Caki2 (cell line): ENCODE measurements around the gene ADAMTS16. TPM values are rescaled to one million over a fixed set of nuclear protein-coding genes. Genes with fewer than 3 reads are reported as not detected.
"Not testable (repeated sequence)": the region's sequence is repeated elsewhere in the genome, so short reads cannot be mapped to it uniquely, and the experiment has no call there.

ENCODE experiments used
- DNase-seq: peaks from one replicate; pipeline ENCODE4 v3.0.0-alpha.2; 2015; ENCODE audit warnings: low read depth
- in situ Hi-C: cut with HindIII; loops from 2 replicates; pipeline ENCODE4 v1.10.0; 2016; ENCODE audit warnings: low sequenced_read_pairs, low pct_unique_long_range_greater_than_20kb, mixed read lengths
- total RNA-seq: library from RNA; depleted of rRNA; stranded (reverse); fragments of >200 nt; shearing (Covaris generic); gene quantifications from 2 replicates; pipeline ENCODE4 v1.2.3, GENCODE V29; 2014; ENCODE audit warnings: low replicate concordance; rRNA removed

ADAMTS16 gene
- total RNA-seq = 13.8 and 15.6 TPM in 2 replicates

- in situ Hi-C loops = no loop called here
- no peak for DNase-seq
Observed at GRCh38 chr5:5139777-5140478, at the start of gene ADAMTS16. Gene ADAMTS16, plus strand, starts transcription at chr5:5140330. Its CDS starts 138 bp downstream, at chr5:5140468.

DNA sequence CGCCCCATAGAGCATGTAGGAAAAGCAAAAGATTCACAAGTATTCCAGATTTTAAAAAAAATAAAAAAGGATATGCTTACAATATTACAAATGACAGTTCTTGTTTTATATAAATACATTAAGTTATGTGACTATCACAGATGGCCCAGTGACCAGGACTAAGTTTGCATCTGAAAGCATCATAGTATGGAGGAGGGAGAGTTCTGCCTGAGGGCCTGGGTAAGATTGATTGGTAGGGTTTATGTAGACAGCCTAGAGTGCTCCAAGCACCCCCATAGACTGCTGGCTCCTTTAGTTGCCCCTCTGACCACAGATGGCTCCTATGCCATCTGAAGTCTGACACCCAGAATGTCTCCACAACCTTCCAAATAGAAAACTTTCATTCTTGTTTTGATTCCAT is 48.0 kb upstream of the ADAMTS16 start:
- in situ Hi-C loops = no loop called here
- no peak for DNase-seq

DNA sequence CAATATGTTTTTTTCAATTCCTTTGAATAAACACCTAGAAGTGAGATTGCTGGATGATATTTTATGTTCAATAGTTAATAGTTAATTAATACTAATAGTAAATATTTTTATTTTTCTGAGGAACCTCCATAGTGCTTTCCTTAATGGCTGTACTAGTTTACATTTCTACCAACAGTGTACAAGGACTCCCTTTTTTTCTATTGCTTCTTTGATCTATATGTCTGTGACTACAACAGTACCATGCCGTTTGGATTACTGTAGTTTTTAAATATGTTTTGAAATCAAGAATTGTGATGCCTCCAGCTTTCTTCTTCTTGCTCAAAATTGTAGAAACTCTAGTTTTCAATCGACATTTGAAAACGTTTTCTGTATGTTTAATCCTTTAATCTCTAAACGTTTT is 39.5 kb upstream of the ADAMTS16 start:
- in situ Hi-C loops = no loop called here
- DNase-seq = no peak

GRCh38 chr5:5101676-5102075 is 38.5 kb upstream of the ADAMTS16 start:
- in situ Hi-C loops = no loop called here
- no peak for DNase-seq

DNA sequence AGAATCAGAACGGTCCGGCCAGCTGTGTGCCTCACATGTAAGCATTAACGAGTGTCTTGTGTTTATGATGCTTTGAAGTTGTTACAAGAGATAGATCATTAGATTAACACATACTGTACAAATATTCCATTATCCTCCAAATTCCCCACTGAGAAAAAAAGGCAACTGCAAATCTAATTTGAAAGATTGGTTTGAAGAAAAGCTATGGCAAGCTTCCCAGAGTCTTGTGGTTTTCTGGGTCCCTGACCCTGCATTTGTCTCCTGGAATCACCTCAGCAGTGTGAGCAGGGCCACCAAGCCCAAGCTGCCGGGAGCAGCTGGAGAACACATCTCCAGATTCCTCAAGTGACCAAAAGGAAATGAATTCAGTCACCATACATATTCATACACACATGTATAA is 36.9 kb upstream of the ADAMTS16 start:
- peak; percentile 40 for DNase-seq
- in situ Hi-C loops = no loop called here

- DNase-seq = no peak
- in situ Hi-C loops = no loop called here
Observed at GRCh38 chr5:5104550-5104949, 35.6 kb upstream of the ADAMTS16 start.

DNA sequence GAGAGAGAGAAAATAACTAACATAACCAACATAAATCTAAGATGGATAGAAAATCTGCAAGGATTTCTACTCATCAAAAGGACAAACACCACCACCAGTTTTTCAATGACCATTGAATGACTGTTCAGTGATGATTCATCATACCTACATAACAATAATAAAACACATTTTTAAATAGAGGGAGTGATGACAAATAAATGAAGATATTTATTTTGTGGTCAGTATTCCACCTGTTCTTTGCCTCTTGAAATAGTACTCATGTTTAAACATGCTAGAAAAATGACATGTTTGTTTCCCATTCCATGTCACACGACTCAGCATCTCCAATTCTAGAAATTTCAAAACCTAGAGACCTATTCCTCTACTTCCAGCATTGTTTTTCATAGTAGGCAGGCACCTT is 34.6 kb upstream of the ADAMTS16 start:
- in situ Hi-C loops = no loop called here
- DNase-seq = no peak

- in situ Hi-C loops = no loop called here
- DNase-seq = no peak
Observed at GRCh38 chr5:5116956-5117355, 23.2 kb upstream of the ADAMTS16 start.

- in situ Hi-C loops = no loop called here
Observed at GRCh38 chr5:5122776-5123175, 17.4 kb upstream of the ADAMTS16 start.

DNA sequence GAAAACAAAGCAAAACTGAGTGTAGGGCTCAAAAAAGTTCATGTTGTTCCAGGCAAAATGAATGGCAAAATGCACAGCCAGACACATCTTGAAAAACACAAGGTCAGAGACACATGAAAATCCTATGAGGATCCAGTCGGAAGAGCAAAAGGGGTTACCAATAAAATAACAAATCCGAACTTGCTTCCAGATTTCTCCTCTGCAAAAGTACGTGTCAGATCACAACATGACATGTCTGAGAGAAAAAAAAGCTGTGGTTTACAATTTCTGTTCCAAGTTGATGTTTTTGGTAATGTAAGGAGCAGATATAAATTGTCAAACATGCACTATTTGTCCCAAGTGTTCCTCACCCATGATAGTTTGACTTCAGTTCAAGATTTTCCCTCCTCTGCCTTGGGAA is 15.9 kb upstream of the ADAMTS16 start:
- DNase-seq = no peak
- in situ Hi-C loops = no loop called here

More at GRCh38 chr5:5122776-5123175, 17.4 kb upstream of the ADAMTS16 start:
- DNase-seq = no peak

DNA sequence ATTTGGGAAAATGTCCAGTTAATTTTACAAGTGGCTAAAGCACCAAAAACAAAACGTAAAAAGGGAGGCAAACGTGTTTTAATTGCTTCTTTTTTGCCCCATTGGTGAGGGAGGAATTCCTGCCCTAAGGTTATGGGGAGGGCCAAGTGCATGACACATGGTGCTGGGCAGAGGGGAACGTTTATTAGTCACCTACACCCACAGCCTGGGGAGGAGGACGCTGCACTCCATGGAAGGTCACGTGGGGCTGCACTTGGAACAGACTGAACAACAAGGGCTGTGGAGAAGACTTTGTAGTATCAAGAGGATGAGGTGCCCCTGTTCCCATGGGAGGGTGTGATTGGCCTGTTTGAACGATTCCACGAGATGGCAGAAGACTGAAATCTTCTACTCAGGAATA is 13.7 kb upstream of the ADAMTS16 start:
- in situ Hi-C loops = no loop called here
- DNase-seq = peak; percentile 74

GRCh38 chr5:5128766-5129165 is 11.4 kb upstream of the ADAMTS16 start:
- in situ Hi-C loops = no loop called here
- no peak for DNase-seq

DNA sequence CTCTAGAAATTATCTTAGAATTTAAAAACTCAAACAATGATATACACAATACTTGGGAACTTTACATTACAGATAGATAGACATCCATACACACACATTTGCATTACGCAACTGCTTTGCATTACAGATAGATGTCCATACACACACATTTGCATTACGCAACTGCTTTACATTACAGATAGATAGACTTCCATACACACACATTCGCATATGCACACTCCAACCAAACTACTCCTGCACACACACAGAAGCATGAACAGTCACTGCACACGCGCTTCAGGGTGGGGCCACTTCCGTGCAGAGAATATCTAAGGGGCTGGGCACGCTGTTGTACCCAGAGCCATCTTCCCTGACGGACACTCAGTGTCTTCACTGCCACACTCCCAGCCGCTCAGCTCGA is 7.9 kb upstream of the ADAMTS16 start:
- DNase-seq = no peak
- in situ Hi-C loops = no loop called here

GRCh38 chr5:5132693-5133295 is 7.3 kb upstream of the ADAMTS16 start:
- in situ Hi-C loops = no loop called here
- DNase-seq = no peak

DNA sequence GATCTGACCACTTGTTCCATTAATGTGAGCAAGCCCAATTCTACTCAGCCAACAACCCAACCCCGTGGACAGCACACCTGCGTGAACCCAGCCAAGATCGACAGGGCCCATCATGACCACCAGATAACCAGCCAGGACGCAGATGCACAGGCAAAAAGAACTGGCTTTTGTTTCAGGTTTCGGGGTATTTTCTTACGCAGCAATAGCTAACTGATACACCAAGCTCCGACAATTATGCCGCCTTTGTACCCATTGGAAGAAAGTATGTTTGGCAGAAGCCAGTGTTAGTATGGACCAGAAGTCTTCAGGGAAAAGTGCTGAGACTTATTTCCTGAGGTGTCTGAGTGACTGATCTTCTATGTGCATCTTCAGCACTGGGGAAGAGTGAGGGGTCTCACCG is 6.0 kb upstream of the ADAMTS16 start:
- in situ Hi-C loops = no loop called here
- DNase-seq = no peak

DNA sequence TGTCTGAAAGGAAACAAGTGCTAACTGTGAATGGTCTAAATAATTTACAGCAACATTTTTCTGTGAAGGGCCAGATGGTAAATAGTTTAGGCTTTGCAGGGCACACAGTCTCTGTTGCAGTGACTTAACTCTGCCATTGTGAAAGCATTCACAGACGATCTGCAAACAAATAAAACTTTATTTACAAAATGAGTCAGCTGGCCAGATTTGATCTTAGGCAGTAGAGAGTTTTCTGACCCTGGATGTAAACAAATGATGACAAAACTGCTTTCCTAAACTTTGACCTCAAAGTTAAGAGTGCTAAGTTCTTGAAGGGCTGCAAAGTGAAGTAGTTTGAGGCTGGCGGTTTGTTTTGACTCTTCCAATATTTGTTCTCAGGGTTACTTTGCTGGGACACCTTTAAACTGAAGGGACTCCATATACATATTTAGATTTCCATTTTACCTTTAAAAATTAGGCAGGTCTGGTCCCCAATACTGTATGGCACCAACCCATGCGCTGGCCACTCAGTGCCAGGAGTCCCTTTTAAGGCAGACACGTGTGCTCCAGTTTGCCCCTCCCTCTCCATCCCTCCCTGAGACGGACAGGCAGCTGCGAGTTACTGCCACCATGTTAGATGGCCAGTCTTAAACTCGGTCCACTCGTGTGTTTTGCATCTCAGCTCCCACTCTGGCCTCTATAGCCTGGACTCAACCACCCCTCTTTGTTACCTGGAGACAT is 4.0 kb upstream of the ADAMTS16 start:
- in situ Hi-C loops = no loop called here

GRCh38 chr5:5137851-5138250 is 2.3 kb upstream of the ADAMTS16 start:
- in situ Hi-C loops, DNase-seq: not testable (repeated sequence)

More for the DNA sequence above, 4.0 kb upstream of the ADAMTS16 start:
- peak; percentile 57 for DNase-seq

DNA sequence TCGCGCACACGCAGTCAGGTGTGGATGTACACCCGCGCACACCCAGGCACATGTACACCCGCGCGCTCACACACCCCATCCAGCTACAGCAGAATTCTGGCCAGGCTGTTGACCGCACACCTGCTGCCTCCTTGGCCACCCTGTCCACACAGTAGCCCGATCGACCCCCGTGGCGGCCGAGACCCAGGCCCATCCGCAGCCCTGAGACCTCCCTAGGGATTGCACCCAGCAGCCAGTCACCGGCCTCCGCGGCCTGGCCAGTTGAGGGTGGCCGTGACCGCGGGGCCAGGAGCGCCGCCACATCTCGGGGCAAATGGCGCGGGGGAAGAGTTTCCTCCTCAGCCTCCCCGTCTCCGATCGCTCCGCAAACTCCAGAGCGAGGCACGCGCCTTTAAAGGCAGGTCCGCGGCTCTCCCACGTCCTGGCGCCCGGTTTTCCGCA is 774 bp upstream of the ADAMTS16 start:
- DNase-seq = no peak
- in situ Hi-C loops = no loop called here
